Peyer's patch (tissue), 4 donors: ENCODE measurements around the gene USP36. TPM values are rescaled to one million over a fixed set of nuclear protein-coding genes. Genes with fewer than 3 reads are reported as not detected.

Experiments used
- DNase-seq, 3 donors: peaks; one replicate each; pipeline ENCODE4 v3.0.0-alpha.2; 2017 to 2019
- H3K27ac ChIP-seq, 4 donors: fragments of 200-600 bp; sonication (generic); one replicate each; pipeline ENCODE4 v1.5.1; 2016 to 2019
- H3K27me3 ChIP-seq, 2 donors: fragments of 200-600 bp; sonication (generic); one replicate each; pipeline ENCODE4 v1.5.1; 2019
- H3K36me3 ChIP-seq, 3 donors: fragments of 200-600 bp; sonication (generic); one replicate each; pipeline ENCODE4 v1.5.1; 2016 to 2019
- H3K4me1 ChIP-seq, 4 donors: fragments of 200-600 bp; sonication (generic); one replicate each; pipeline ENCODE4 v1.5.1; 2016 to 2019
- H3K4me3 ChIP-seq, 4 donors: fragments of 200-600 bp; sonication (generic); 1 replicate in 3 of 4; 2 replicates in 1 of 4; pipeline ENCODE4 v1.5.1; 2016 to 2019; ENCODE audit warnings: mild to moderate bottlenecking in 1 of 4
- H3K9me3 ChIP-seq, 4 donors: fragments of 200-600 bp; sonication (generic); one replicate each; pipeline ENCODE4 v1.5.1; 2016 to 2019; ENCODE audit warnings: mild to moderate bottlenecking in 1 of 4
- POLR2A ChIP-seq, 2 donors: fragments of 450-650 bp; IDR thresholded peaks; one replicate each; pipeline ENCODE4 v1.5.1; 2017; ENCODE audit warnings: antibody characterized with exemption in 2 of 2, mild to moderate bottlenecking in 2 of 2, moderate library complexity in 2 of 2
- total RNA-seq, 4 donors: library from RNA; depleted of rRNA; stranded (reverse); fragments of >200 nt; gene quantifications; one replicate each; pipeline ENCODE4 v1.1.0, GENCODE V29; 2016
- TF ChIP-seq, protein P1 (sequence below), 6 experiments: fragments of 450-650 bp in 4 of 6; fragments of 200-600 bp in 2 of 6; sonication (generic) in 1 of 6; IDR thresholded peaks; one replicate each; pipeline ENCODE4 v1.5.1; 2017 to 2019; ENCODE audit warnings: antibody characterized with exemption in 6 of 6, mild to moderate bottlenecking in 3 of 6, moderate library complexity in 1 of 6

Gene USP36
- total RNA-seq, 4 donors from 2014 or later: 20.7 to 130 (median 59.9) TPM

DNA sequence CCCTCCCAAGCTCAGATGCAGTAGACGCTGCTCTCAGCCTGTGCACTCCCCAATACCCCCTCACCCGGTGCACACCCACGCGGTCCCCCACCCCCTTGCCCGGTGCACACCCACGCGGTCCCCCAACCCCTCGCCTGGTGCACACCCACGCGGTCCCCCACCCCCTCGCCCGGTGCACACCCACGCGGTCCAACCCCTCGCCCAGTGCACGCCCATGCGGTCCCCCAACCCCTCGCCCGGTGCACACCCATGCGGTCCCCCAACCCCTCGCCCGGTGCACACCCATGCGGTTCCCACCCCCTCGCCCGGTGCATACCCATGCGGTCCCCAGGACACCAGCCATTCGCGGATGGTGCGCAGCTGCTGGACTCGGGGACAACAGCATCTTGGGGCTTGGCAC is 38.6 kb downstream of the USP36 start:
- H3K4me1 ChIP-seq: peaks cover 0 to 12% (median 0%) of the 10 kb centered on the region in 4 donors
- H3K9me3 ChIP-seq: no peaks in the 10 kb centered on the region
- peaks cover 0 to 85% (median 0%) of the 10 kb centered on the region in 3 donors for H3K36me3 ChIP-seq
- H3K4me3 ChIP-seq: no peak overlapping the region
- H3K27ac ChIP-seq: no peak overlapping the region
- no peak for TF ChIP-seq POLR2A (IDR thresholded peaks at IDR 0.05)
- TF ChIP-seq, protein P1, sequence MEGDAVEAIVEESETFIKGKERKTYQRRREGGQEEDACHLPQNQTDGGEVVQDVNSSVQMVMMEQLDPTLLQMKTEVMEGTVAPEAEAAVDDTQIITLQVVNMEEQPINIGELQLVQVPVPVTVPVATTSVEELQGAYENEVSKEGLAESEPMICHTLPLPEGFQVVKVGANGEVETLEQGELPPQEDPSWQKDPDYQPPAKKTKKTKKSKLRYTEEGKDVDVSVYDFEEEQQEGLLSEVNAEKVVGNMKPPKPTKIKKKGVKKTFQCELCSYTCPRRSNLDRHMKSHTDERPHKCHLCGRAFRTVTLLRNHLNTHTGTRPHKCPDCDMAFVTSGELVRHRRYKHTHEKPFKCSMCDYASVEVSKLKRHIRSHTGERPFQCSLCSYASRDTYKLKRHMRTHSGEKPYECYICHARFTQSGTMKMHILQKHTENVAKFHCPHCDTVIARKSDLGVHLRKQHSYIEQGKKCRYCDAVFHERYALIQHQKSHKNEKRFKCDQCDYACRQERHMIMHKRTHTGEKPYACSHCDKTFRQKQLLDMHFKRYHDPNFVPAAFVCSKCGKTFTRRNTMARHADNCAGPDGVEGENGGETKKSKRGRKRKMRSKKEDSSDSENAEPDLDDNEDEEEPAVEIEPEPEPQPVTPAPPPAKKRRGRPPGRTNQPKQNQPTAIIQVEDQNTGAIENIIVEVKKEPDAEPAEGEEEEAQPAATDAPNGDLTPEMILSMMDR (IDR thresholded peaks at IDR 0.05): no peak
- no peak for DNase-seq
- no peaks in the 10 kb centered on the region for H3K27me3 ChIP-seq

DNA sequence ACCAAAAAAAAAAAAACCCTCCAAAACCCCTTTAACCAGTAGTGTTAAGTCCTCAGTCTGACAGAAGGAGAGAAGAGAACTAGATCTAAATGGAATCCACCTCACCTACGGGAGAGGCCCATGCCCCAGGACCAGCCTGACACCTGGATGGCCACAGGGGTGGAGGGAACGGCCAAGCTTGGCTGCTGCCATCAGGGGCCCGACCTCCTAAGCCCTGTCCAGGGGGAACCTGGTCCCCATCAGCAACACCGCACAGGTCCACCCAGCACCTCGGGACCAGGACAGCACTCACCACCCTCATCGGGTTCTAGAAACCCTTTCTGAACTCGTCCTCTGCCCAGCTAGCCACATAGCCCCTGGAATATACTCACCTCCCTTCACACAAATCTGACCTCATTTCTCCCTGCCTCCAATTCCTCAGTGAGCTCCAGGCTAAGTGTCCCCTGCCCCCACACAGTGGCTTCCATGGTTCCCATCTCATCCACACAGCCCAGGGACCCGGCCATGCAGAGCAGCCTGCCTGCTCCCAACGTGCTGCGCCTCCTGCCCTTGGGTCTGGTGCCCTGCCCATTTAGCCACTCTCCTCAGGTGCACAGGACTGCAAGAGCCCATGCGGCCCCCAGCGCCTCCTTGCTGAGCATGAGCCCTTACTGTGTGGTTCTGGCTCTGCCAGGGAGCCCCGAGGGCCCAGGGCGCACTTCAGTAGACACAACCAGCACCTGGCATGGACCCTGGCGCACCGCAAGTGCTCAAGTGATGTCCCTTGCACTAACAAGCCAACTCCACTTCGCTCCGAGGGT is 40.3 kb downstream of the USP36 start:
- Histone ChIP-seq H3K36me3 (peaks cover 0 to 85% (median 0%) of the 10 kb centered on the region in 3 donors), H3K4me3 (no peak overlapping the region), H3K27ac (no peak overlapping the region), H3K4me1 (peaks cover 0 to 3% (median 0%) of the 10 kb centered on the region in 4 donors), H3K27me3 (no peaks in the 10 kb centered on the region), H3K9me3 (no peaks in the 10 kb centered on the region)
- TF ChIP-seq POLR2A (IDR thresholded peaks at IDR 0.05): no peak
- TF ChIP-seq, protein P1 (IDR thresholded peaks at IDR 0.05): no peak
- DNase-seq: no peak

DNA sequence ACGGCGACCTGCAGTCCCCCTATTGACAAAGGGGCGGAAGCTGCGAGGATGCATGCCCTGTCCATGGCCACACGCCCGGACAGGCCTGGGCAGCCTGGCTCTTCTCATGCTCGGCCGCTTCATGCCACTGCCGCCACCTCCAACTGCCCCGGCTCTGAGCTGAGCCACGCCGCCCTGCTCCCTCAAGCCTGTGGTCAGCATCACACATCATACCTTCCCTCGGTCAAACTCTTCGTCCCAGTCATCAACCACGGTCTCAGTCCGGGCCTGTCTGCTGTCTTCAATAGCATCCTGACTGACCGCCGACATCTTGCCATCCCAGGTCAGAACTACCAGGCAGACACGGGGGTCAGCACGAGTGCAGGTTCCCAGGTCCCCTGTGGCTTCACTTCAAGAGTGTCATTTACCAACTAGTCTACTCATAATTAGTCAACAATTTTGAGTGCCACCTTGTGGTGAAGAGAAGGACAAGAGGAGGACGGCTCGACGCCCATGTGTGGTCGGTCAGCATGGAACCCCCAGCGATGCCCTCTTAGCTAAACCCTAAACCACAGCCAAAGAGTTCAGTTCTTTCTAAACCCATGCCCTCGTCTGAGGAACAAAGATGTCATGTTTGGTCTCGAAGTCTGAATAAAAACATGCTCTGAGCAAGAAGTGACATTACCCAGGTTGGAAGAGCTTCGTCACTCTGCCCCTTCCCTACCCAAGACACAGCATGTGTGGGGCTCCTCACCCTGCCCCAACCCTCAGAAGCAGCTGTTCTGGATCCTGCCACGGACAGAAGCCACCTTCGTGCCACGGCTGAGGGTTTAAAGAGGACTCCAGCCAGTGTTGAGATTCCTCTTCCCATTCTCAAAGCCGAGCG is 41.7 kb downstream of the USP36 start:
- TF ChIP-seq, protein P1 (IDR thresholded peaks at IDR 0.05): peak; percentile 24 to 50 (median 35)
- TF ChIP-seq POLR2A (IDR thresholded peaks at IDR 0.05): no peak
- DNase-seq: no peak
- Histone ChIP-seq H3K4me3 (no peak overlapping the region), H3K27me3 (no peaks in the 10 kb centered on the region), H3K36me3 (peaks cover 0 to 89% (median 0%) of the 10 kb centered on the region in 3 donors), H3K9me3 (no peaks in the 10 kb centered on the region), H3K27ac (no peak overlapping the region), H3K4me1 (peaks cover 0 to 3% (median 0%) of the 10 kb centered on the region in 4 donors)

DNA sequence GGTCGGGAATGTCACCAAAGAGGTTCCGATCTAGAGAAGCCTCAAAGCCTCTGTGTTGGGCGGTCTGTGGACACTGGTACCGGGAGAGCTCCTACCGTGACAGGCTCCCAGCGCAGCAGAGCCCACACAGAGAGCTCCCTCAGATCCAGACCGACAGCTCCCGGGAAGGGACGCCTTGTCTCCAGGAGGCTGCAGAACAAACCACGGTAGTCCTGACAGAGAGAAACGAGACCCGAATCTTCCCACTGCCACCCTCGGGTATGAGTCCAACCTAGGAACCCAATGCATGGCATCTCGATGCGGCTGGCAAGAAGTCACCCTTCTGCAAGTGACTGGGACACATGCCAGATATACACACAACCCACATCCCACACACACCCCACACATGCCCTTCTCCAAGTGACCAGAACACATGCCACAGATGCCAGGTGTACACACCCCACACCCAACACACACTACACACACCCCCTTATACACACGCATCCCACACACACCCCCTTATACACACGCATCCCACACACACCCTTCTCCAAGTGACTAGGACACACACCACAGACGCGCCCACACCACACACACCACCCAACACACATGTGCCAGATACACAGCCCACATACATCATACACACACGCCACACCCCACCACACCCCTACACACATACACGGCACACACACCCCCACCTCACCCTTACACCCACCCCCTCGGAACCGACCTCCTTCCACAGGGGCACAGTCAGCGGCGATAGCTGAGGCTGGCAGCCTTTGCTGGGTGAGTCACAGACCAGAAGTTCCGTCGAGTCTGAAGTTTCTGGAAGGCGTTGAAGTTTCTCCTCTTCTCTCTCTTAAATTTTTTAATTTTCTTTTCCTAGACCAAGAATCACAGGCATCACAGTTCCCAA is 42.7 kb downstream of the USP36 start:
- Histone ChIP-seq H3K27me3 (no peaks in the 10 kb centered on the region), H3K9me3 (no peaks in the 10 kb centered on the region), H3K36me3 (peaks cover 0 to 86% (median 0%) of the 10 kb centered on the region in 3 donors), H3K4me1 (no peaks in the 10 kb centered on the region), H3K4me3 (no peak overlapping the region), H3K27ac (no peak overlapping the region)
- TF ChIP-seq, protein P1 (IDR thresholded peaks at IDR 0.05): no peak
- no peak for TF ChIP-seq POLR2A (IDR thresholded peaks at IDR 0.05)
- DNase-seq: no peak

DNA sequence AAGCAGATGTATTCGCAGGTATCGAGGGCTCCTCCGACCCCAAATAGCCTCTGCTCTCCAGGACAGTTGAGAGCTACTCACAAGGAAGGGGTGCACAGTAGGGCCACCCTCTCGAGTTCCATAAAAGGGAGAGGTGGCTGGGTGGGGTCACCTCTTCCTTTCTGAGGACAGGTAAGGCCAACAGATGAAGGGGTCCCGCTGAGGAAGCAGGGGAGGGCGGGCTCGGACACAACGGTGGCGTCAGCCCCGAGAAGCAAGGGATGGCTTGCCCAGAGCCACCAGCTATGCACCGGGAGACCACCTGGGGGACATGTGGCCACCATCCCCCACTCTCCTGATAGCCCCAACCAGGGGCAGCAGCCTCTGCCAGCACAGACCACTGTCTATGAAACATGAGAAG is 43.4 kb downstream of the USP36 start:
- Histone ChIP-seq H3K4me3 (no peak overlapping the region), H3K36me3 (peaks cover 0 to 80% (median 0%) of the 10 kb centered on the region in 3 donors), H3K4me1 (no peaks in the 10 kb centered on the region), H3K9me3 (no peaks in the 10 kb centered on the region), H3K27ac (no peak overlapping the region), H3K27me3 (no peaks in the 10 kb centered on the region)
- TF ChIP-seq, protein P1 (IDR thresholded peaks at IDR 0.05): no peak
- TF ChIP-seq POLR2A (IDR thresholded peaks at IDR 0.05): no peak
- no peak for DNase-seq
